Eye (tissue), 1 donor: ENCODE measurements around the gene CCL27.

ENCODE experiments used
- DNase-seq: peaks from one replicate; pipeline ENCODE4 v3.0.0-alpha.2; 2015

The CCL27 gene, protein sequence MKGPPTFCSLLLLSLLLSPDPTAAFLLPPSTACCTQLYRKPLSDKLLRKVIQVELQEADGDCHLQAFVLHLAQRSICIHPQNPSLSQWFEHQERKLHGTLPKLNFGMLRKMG

DNA sequence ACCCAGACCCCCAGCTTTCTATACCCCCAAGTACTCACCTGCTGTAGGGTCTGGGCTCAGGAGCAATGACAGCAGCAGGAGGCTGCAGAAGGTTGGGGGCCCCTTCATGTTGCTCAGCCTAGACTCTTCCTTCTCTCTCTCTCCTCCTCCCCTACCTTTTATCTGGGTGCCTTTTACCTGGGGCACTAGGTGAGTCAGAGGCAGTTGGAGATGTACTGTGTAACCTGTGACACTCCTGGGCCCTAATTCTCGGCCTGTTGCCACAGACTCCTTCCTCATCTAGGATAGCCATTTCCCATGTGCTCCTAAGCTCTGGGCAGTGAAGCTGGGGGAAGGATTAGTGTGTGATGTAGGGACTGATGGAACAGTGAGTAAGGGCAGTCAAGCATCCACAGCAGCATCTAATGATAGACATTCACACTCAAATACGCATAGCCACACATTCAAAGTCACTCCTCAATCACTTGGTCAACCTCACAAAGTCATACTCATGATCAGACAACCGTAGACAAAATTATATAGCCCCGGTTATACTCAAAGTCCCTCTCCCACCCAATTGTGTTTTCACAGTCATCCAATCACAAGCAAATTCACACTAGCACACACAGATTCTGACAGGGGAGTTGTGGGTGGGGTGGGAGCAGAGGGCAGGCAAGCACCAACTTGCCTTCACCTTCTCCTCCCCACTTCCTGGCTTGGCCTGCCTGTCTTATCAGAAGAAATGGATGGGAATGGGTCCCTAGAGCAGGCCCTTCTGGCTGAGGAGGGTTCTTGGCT is at the start of gene CCL27:
Gene CCL27, minus strand, starts transcription at position 132 of the 777 bp plus-strand sequence. Its CDS starts 24 bp downstream, at position 108.
- DNase-seq = no peak

DNA sequence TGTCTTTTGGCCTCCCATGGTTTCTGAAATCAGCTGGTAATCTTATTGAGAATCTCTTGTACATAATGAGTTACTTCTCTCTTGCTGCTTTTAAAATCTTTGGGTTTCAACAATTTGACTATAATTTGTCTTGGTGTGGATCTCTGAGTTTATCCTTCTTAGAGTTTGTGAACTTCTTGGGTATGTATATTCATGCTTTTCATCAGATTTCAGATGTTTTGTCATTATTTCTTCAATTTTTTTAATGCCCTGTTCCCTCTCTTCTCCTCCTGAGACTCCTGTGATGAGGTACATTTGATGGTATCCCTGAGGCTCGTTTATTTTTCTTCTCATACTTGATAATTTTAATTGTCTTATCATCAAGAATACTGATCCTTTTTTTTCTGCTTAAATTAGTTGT is 49.7 kb upstream of the CCL27 start:
- DNase-seq = no peak

DNA sequence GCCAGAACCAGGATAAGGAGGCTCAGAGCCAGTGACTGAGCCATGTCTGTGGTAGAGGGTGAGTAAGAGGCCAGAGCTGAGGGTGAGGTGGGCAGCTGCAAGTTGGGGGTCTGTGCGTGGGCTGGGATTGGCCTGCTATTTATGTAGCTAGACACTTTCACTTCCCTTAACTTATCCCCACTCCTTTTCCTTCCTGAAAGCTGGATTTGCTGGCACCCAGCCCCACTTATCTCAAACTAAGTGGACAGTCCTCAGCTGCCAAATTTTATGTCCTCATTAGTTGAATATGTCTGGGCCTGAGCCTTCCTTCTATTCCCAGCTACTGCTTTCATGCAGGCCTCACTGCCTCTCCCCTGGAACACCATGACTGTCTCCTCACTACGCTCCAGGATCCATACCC is 47.6 kb upstream of the CCL27 start, which contains the start of gene CCL21:
Gene CCL21, minus strand, starts transcription at position 114 of the 400 bp plus-strand sequence. Its CDS starts 70 bp downstream, at position 44.
- DNase-seq = no peak

DNA sequence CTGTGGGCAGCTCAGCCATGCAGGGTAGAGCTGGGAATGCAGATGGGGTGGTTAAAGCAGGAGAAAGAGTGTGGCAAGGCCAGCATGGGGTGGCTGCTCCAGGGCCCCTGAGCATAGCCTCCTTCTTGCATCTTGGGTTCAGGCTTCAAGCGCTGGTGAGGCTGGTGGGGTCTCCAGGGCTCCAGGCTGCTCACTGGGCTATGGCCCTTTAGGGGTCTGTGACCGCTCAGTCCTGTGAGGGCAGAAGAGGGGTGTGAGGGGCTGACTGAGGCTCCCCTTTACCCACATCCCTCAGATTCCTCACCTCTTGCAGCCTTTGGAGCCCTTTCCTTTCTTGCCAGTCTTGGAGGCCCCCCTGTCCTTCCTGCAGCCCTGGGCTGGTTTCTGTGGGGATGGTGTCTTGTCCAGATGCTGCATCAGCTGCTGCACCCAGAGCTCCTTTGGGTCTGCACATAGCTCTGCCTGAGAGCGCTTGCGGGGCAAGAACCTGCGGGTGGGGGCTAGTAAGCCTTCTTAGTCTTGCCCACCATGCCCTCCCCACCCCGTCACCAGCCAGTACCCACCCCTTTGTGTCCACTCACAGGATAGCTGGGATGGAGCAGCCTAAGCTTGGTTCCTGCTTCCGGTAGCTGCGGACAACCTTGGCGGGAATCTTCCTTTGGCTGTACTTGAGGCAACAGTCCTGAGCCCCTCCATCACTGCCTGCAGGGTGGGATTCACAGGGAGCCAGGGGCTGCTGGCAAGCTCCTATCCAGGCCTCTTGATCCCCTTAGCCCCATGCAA is 46.9 kb upstream of the CCL27 start:
- DNase-seq = no peak

DNA sequence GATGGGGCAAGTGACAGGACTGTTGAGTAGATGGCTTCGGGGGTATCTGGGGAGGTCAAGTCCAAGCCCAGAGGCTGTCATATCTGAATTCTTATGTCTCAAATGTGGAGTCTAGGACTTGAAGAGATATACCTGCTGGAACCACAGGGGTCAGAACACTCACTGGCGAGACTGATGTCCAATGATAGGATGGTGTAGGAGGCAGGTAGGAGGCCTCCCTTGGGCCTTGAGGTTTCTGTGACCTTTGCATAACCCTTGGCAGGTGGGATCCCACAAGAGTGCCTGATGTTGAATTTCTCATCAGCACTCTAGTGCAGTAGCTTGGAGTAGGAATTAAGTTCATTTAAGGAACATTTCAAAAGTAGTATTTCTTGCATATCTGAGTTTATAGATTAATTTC is 44.7 kb upstream of the CCL27 start:
- DNase-seq = no peak

DNA sequence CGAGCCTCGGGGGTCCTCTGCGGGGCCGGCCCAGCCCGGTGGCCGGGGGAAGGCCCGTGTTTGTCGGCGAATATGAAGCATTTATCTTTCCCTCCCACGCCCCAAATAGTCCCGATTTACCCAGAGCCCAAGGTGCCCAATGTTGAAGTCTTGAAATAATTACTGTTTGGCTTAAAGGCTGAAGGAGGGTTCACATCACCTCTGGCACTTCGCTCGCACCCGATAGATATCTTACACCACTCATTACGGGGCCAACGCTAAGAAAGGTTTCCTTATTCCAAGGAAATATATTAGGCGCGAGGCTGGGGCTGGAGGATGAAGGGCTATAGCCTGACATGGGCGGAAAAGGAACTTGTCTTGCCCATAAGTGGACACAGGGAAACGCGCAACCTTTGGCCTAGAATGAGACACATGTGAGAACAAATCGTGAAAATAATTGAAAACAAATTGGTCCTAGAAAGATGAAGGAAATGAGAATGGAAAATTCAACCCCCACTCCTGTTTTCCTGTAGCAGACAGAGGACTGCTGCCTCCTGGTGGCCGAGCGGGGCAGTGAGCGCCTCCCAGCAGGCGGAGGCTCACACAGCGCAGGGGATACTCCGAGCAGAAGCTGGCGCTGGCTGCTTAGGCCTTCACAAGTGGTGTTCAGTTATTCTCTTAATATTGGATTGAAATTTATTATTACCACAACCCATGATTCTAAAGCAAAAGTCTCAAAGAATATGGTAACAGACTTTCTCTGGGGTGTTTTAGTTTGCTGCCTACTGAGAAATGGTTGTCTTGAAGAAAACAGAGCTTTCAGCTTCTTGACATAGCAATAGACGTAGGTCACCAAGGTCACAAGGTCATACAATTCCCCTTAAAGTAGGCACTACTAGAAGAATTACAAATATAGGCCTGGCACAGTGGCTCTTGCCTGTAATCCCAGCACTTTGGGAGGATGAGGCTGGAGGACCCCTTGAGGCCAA is 39.6 kb upstream of the CCL27 start:
- DNase-seq = peak; percentile 93

DNA sequence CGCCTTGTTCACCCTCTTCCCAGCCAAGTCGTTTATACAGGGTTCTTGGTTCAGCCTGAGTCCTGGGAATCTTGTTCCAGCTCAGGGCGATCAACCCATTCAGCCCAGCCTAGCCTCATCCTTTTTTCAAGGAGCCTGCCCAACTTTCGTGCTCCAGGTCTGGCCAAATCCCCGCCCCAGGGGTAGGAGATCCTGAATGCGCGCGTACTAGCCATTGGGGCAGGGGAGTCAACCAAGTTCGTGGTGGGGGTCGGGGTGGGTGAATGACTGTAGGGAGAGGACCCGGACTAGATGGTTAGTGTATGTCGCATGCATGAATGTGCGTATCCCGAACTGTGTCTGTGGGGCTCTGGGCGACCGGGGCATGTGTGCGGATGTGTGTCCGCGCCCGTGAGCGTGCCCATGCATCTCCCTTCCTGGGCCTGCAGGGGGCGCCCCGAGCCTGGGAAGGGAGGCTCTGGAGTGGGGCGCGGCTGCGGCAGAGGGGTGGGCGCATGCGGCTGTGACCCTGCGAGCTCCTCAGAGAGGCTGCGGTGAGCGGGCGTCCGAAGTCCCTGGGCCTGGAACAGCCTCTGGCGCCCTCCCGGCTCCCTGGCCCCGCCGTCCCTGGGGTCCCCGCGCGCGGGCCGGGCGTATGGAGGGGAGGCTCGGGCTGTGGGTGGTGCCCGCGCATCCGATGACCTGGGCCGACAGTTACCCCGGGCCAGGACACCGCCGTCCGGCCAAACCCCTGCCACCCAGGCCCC is 38.7 kb upstream of the CCL27 start:
- peak; percentile 92 for DNase-seq

DNA sequence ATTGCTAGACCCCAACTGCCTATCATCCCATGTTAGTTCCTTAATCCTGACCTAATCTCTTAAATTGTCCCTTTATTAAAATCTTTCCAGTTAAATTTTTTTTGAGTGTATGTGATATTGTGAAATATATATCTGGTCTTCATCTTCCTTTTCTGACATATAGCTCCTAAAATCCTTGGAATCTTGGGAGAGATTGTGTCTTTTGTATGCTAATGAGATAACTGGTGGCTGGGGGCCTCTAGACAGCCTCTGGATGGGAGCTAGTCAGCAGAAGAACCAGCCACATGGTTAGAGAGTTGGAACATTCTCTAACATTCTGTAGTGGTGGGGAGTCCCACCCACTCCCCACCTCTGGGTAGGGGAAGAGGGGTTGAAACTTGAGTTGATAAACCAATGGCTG is 32.4 kb upstream of the CCL27 start:
- DNase-seq = no peak

DNA sequence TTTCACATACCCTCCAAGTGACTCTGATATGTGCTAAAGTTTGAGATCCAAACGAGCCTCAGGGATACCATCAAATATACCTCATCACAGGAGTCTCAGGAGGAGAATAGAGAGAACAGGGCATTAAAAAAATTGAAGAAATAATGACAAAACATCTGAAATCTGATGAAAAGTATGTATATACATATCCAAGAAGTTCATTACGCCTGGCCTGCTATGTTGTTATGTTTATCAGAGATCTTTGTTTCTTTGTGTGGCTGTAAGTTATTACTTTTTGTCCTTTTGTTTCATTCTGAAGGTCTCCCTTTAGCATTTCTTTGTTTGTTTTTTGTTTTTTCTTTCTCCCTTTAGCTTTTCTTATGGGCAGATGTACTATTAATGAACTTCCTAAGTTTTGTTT is 31.1 kb upstream of the CCL27 start:
- no peak for DNase-seq

DNA sequence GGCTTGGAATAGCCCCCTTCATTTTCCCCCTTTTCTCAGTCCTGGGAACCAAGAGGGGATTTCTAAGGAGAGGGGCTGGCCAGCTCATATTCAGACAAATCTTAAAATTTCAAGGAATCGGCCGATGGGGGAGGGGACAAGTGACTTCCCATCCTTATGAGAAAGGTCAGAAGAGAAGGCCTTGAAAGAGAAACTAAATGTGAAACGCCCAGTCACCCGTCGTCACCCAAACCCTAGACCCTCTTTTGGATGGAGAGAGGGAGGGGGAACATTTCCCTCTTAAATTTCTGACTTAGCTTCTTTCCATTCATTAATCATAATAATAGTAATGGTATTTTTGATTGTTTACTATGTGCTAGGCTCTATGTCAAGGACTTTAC is 29.5 kb upstream of the CCL27 start:
- DNase-seq = no peak

DNA sequence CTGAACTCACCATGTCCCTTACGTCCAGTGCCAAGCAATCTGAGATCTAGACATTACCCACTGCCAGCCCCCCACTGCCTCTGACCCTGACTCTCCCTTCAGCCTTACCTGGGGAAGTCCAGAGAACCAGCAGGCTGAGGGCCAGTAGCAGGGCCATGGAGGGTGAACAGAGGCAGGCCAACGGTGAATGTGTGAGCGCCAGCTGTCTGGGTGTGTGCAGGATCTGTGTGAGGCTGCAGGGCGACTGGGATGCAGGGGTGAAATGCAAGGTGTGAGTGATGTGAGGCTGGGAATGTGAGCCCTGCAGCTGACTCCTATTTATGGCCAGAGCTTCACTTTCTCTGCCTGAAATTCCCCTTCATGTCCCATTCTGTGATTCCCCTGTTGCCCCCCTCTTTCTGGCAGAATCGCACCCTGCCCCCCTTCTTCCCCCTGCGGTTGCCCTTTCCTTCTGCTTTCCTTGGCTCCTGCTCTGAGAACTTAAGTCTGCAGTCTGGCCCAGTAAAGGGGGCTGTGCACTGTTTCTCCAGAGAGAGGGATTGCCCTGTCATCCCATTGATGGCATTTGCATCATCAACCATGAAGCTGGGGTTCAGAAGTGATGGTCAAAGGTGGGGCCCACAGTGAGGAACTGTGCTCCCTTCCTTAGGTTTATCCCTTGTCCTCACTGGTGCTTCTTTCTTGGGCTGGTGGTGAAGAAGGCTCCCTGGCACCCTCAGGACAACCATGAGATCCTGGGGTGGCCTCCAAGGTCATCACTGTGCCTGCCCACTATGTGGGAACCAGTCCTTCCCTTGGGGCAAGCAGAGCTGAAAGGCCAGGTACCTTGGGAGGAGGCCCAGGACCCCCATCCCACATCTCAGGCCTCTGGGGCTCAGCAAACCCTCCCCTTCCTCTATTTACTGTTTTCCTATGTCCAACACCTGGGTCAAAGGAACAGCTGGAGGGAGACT is 28.8 kb upstream of the CCL27 start, which contains the start of gene CCL19:
Gene CCL19, minus strand, starts transcription at position 294 of the 953 bp plus-strand sequence. Its CDS starts 137 bp downstream, at position 157.
- no peak for DNase-seq

DNA sequence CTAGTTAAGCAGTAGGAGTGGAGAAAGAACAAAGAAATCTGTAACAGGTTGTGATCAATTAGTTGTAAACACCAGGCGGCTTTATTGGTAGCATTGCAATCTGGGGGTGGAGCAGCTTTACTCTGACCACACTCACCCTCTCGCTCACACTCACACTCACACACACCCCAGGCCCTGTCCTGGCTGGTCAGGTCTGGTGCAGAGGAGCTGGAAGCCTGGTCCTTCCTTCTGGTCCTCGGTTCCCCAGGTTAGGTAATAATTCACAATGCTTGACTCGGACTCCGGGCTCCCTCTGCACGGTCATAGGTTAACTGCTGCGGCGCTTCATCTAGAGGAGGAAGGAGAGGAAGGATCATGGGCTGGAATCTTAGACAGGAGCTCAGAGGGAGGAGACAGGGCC is 27.1 kb upstream of the CCL27 start:
- no peak for DNase-seq

DNA sequence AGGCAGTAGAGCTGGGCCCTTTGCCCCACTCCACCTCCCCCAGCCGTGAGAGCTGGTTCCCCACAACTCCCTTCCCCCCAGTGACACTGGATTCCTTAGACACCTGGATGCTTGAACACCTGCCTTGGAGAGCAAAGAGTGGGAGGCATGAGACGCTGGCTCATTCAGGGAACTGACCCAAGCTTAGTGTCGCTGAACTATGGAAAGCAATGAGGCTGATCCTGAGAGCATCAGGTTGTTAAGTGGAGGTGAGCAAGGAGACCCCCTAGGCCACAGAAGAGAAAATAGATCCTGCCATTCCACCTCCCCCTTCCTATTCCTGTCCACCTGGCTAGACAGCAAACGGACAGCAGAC is 26.6 kb upstream of the CCL27 start:
- no peak for DNase-seq

DNA sequence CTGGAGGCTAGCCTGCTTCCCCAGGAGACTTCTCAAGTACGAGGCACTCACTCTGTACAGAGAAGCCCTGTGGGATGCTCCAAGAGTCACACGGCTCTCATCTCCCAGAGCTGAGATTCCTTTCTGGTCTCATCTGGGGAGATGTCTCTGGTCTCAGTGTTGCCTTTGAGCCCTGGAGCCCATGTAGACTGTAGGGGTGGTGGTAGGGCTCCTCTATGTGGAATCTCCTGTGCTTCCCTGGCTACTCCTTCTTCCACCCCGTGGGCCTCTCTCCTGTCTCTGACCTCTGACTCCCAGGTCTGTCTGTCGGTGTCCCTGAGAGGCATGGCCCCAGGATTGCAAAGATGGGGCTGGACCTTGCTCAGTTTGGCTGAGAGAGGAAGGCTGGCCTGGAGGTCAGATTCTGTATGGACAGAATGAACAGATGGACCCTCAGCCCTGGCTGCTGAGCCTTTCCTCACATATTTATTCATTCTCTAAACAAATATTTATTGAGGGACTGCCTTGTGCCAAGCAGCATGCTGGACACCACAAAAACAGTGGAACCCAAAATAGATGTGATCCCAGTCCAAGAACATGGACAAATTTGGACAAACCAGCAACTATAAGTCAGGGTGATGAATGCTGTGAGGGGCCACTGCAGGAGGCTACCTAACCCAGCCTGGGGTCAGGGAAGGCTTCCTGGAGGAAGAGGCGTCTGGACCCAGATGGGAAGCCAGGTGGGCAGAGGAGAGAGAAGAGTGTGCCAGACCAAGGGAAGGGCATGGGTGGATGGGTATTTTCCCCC is 26.1 kb upstream of the CCL27 start:
- no peak for DNase-seq

DNA sequence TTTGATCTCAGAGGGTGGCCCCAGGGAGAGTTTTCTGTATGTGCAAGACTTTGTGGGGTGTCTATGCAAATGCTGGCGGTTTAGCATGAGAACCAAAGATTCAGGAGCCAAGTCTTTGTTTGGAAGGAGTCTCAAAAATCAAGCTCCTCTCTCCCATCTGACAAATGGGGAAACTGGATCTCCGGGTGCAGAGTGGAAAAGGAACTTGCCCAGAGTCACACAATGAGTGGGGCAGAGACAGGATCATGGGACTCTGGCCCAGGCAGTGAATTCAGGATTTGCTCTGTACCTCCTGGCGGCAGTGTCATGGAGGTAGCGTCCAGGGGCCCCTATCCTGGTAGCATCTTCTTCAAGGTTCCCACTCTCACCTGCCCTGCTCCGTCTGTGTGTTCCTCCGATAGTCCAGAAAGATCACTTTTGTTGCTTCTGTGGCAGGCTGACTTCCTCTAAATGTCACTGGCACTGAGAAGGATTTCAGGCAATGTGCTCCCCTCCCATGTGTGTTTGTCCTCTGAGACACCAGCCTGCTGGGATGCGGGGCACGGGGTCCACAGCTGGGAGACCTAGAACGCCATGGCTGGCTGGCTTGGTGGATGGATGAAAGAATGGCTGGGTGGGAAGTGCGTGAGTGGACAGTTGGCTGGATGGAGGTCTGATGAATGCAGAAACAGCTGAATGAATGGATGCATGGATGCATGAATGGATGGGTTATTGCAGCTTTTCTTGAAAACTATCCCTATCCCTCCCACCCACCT is 25.0 kb upstream of the CCL27 start:
- no peak for DNase-seq

DNA sequence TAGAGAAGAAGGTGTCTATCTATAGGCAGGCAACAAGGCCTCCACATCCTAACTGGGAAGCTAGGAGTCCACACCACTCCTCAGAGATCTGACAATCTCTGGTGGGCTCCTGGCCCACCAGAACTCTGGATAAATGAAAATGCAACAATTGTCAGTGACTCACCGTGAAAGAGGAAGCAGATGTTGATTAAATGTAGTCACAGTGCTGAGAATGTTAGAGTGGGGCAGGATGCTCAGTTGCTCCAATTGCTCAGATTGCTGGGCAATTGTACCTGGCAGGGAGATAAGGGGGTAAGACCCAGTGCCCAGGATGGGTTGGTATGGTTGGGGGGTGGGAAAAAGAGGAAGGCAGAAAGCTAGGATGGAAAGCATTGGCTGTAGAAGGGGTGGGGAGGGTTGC is 24.3 kb upstream of the CCL27 start:
- no peak for DNase-seq

DNA sequence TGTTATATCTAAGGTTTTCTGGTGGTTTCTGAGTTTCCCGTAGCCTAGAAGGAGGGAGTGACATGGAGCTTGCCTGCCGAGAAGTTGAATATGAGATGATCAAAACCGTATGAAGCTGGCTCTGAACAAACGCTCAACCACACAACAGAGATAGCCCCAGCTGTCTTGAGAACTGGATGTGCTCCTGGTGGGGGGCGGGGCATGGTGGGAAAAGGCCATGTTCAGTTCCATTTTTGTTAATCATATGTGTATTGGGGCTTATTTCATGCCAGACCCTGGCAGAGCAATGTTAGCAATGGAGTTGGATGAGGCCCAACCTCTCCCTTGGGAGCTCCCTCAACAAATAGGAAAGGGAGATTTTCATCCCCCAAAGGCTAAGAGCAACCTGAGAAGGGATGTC is 23.8 kb upstream of the CCL27 start:
- no peak for DNase-seq

DNA sequence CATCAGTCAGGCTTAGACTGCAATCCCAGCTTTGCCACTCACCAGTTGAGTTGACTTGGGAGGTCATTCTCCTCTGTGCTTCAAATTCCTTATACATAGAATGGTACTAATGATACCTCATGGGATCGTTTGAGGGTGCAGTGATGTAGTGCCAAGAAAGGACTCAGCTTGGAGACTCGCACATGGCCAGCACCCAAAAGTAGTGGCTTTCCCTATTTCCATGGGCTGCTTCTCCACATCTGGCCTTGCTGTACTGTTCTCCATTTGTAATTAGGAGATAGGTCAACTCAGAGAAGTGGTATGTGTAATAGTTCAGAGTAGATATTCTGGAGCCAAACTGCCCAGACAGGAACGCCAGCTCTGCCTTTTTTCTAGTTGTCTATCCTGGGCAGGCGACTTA is 23.1 kb upstream of the CCL27 start:
- no peak for DNase-seq

DNA sequence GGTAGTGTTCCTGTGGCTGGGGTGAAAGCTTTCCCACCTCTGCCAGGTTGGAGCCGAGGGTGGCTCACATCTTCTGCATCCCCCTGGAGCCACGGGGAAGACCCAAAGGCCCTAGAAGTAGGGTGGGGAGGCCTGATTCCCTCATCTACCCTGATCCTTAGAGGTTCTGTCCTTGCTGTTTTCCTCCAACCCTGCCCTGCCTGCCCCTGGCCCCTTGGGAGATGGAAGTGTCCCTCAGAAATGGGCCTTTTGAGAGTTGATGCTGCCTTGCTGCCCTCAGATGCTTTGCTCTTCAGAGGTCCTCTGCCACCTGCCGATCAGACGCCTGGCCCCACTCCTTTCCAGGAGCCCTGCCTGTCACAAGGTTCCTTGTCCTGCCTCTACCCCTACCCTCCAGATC is 22.4 kb upstream of the CCL27 start:
- no peak for DNase-seq
